Vagina (tissue), 2 donors: ENCODE measurements around the gene EIF2AK3.

ENCODE experiments used
- POLR2A ChIP-seq, 2 donors: fragments of 450-650 bp; IDR thresholded peaks; one replicate each; pipeline ENCODE4 v1.6.1; 2017; ENCODE audit warnings: antibody characterized with exemption in 2 of 2, mild to moderate bottlenecking in 2 of 2, moderate library complexity in 2 of 2
- POLR2AphosphoS5 ChIP-seq, 2 donors: sonication (generic); formaldehyde crosslinking; IDR thresholded peaks; one replicate each; pipeline ENCODE4 v1.9.0; 2017; ENCODE audit warnings: antibody characterized with exemption in 2 of 2, mild to moderate bottlenecking in 2 of 2, low read depth in 1 of 2; ENCODE audit not compliant: insufficient read depth in 1 of 2
- TF ChIP-seq, protein P1 (sequence below), 3 experiments: fragments of 450-650 bp in 2 of 3; fragments of 200-600 bp in 1 of 3; sonication (generic) in 1 of 3; IDR thresholded peaks; one replicate each; pipeline ENCODE4 v1.5.1; 2017 to 2019; ENCODE audit warnings: antibody characterized with exemption in 3 of 3, mild to moderate bottlenecking in 2 of 3, moderate library complexity in 2 of 3

DNA sequence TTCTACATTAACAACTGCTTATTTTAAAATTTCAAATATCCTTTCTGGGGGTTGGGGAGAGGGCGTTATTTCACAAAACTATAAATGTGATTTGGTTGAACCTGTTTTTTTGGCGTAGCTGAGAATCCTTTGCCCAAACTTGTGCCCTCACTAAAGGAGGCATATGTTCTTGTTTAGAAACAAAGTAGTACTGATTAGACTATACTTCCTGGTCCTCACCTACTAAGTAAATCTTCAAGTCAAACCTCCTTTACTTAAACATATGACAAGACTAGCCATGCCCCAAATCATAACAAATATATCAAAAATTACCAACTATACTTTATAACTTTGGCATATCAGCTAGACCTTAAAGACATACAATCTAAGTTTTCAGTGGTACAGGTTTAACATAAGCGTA is 5.8 kb downstream of the EIF2AK3 start:
- TF ChIP-seq POLR2A (IDR thresholded peaks at IDR 0.05), result no peak
- TF ChIP-seq, protein P1, sequence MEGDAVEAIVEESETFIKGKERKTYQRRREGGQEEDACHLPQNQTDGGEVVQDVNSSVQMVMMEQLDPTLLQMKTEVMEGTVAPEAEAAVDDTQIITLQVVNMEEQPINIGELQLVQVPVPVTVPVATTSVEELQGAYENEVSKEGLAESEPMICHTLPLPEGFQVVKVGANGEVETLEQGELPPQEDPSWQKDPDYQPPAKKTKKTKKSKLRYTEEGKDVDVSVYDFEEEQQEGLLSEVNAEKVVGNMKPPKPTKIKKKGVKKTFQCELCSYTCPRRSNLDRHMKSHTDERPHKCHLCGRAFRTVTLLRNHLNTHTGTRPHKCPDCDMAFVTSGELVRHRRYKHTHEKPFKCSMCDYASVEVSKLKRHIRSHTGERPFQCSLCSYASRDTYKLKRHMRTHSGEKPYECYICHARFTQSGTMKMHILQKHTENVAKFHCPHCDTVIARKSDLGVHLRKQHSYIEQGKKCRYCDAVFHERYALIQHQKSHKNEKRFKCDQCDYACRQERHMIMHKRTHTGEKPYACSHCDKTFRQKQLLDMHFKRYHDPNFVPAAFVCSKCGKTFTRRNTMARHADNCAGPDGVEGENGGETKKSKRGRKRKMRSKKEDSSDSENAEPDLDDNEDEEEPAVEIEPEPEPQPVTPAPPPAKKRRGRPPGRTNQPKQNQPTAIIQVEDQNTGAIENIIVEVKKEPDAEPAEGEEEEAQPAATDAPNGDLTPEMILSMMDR (IDR thresholded peaks at IDR 0.05), result no peak
- peak in 1 of 2 donors; percentile 28 for TF ChIP-seq POLR2AphosphoS5 (IDR thresholded peaks at IDR 0.05; ENCODE audit: insufficient read depth in 1 of 2, low read depth in 1 of 2)
